Measurements from ENCODE around the gene CHTF8. TPM values are rescaled to one million over a fixed set of nuclear protein-coding genes. Genes with fewer than 3 reads are reported as not detected.
A peak's percentile ranks its signal among the peaks of the same experiment; 100 is the strongest.

The CHTF8 gene
- polyA plus RNA-seq, 1 donor from 2014 or later = 184 TPM

DNA sequence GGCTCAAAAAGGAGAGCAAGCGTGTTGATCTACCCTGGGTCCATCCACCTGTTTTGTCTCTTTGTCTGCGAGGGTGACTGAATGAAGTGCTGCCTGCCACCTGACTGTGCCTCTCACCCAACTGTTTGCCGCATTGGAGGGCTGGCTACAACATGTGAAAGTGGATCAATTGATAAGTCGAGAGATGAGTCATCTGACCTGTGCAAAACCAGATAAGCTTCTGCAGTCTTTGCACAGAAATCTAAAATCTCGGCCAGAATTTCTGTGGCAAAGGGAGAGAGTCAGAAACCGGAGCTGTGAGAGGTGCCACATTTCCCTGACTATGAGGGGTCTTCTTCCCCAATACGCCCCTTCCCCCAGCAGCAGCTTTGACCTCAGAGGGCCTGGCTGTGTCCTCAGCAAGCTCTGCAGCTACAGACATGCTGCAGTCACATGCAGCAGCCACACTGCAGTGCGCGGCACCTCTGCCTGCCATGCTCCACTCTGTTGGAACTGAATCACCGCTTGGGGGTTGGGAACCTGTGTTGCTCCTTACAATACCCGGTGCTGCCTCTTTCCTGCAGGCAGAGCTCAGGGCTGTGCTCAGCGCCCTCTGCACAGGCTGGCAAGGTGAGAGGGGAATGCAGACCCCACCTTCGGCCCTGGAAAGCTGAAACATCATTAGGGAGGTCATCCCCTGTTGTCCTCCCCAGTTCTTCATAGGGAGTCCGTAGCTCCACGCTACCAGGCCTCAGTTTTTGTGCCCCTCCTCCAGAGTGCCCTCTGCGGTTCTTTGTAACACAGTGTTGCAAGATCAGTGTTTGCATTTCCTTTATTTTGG, 43.1 kb downstream of the CHTF8 start:
- Mint-ChIP-seq H3K27ac (no peak overlapping the region), H3K9me3 (no peaks in the 10 kb centered on the region)

DNA sequence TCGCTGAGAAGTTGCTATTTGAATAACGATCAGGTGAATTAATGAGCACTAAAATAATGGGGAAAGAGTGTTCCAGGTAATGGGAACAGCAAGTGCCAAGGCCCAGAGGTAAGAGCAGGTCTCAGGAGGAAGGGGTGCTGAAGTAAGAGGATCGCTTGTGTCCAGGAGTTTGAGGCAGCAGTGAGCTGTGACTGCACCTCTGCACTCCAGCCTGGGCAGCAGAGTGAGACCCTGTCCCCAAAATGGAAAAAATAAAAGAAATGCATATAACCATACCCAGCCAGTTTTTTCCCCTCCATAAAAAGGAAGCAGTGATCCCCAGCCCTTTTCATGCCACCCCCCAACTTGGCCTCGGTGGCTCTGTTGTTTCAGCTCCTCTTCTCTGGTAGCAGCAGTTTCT, 43.7 kb downstream of the CHTF8 start:
- Mint-ChIP-seq H3K9me3 (no peaks in the 10 kb centered on the region), H3K27ac (no peak overlapping the region), H3K27me3 (no peaks in the 10 kb centered on the region), H3K36me3 (peaks cover 9% of the 10 kb centered on the region), H3K4me1 (peaks cover 0 to 1% (median 0%) of the 10 kb centered on the region in 3 donors), H3K4me3 (peak overlapping the region in 1 of 4 donors; percentile 47)

More for the DNA sequence above, 43.1 kb downstream of the CHTF8 start:
- Mint-ChIP-seq H3K4me1 (peaks cover 0 to 1% (median under 1%) of the 10 kb centered on the region in 3 donors), H3K4me3 (no peak overlapping the region), H3K36me3 (peaks cover 6% of the 10 kb centered on the region), H3K27me3 (no peaks in the 10 kb centered on the region)

DNA sequence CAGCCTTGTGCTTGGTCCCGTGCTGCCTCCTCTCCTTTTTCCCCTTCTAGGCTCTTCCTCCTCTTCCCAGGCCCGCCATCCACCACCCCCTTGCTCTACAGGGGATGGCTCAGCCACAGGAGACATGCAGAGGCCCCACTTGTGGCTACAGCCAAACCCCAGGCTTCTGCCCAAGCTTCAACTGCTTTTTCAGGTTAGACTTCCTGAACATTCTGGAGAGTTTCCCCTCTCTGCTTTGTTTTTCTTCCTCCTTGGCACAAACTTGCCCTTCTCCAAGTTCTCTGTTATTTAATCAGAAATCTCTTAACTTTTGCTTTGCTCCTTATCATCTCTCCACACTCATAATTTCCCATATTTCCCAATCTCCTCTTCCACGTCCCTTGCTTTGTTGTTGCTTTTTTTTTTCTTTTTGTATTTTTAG, 45.2 kb downstream of the CHTF8 start:
- Mint-ChIP-seq H3K27ac (no peak overlapping the region), H3K9me3 (no peaks in the 10 kb centered on the region), H3K27me3 (no peaks in the 10 kb centered on the region), H3K4me3 (no peak overlapping the region), H3K4me1 (peaks cover 0 to 1% (median 0%) of the 10 kb centered on the region in 3 donors), H3K36me3 (peaks cover 12% of the 10 kb centered on the region)

DNA sequence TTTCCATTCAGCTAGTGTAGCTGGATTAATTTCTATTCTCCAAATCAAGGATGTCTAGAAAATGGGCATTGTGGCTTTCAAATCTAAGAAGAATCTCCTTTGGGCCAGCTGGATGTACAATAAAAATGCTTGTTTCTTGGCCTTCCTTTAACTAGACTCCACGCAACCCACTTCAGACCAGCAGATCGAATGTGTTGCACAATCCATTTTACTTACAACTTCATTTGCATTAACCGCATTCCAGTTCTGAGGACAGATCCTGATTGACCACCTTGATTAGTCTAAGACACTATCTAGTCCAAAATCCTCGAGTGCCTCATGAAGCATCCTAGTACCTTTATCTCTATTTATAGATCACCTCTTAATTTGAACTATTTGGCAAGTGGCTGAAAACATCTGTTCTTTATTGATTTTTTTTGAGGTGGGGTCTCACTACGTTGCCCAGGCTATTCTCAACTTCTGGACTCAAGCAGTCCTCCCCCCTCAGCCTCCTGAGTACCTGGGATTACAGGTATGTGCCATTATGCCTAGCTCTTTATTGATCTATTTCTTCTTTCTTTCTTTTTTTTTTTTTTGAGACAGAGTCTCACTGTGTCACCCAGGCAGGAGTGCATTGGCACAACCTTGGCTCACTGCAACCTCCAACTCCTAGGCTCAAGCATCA, 47.2 kb downstream of the CHTF8 start:
- H3K27me3 Mint-ChIP-seq = no peaks in the 10 kb centered on the region
- no peak overlapping the region for H3K4me3 Mint-ChIP-seq
- no peak overlapping the region for H3K27ac Mint-ChIP-seq
- H3K9me3 Mint-ChIP-seq = no peaks in the 10 kb centered on the region
- peaks cover 0 to 1% (median 0%) of the 10 kb centered on the region in 3 donors for H3K4me1 Mint-ChIP-seq
- peaks cover 12% of the 10 kb centered on the region for H3K36me3 Mint-ChIP-seq

DNA sequence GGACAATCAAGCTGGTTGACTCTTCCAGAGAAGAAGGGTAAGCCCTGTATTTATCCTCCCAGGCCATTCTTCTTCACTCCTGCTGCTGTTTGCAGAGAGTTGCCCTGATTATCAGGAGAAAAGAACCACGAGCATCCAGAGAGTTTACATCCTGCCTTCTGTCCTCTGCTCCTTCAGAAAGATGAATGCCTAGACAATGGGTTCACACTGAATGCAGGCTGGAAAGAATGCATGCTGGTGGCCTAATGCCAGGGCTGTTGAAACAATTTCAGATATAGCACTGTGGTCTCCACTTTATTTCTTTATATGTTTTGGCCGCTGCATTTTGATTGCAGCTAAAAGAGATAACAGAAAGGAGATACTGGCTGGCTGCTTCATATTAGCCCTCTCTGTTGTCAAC, 48.1 kb downstream of the CHTF8 start:
- Mint-ChIP-seq H3K4me3 (no peak overlapping the region), H3K9me3 (no peaks in the 10 kb centered on the region), H3K4me1 (peaks cover 0 to 1% (median 0%) of the 10 kb centered on the region in 3 donors), H3K27me3 (no peaks in the 10 kb centered on the region), H3K27ac (no peak overlapping the region), H3K36me3 (peaks cover 12% of the 10 kb centered on the region)

DNA sequence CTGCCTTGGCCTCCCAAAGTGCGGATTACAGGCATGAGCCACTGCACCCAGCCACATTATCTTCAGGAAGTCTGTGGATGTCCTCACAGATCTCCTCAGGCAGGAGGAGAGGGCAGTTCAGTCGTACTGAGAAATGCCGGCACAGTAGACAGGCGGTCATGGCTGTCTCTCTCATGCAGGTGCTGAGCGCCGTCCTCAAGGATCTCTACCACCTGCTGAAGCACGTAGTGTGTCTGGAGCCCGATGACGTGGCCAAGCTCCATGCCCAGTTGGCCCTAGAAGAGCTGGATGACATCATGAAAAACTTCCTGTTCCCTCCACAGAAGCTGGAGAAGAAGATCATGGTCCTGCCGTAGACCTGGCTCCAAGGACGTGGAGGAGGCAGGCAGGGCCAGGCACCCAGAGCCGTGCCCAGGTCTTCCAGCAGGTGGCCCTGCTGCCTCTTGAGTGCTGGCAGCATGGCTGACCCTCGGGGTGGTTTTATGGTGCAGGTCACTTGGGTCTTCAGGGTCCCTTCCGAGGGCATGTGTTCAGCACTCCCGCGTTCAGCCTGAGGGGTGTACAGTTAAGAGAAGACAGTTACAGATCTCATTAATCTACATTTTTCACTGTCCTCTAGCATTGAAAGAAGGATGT, 49.0 kb downstream of the CHTF8 start:
- no peak overlapping the region for H3K4me3 Mint-ChIP-seq
- H3K4me1 Mint-ChIP-seq = no peaks in the 10 kb centered on the region
- no peaks in the 10 kb centered on the region for H3K27me3 Mint-ChIP-seq
- no peak overlapping the region for H3K27ac Mint-ChIP-seq
- H3K36me3 Mint-ChIP-seq = peaks cover 12% of the 10 kb centered on the region
- H3K9me3 Mint-ChIP-seq = no peaks in the 10 kb centered on the region

DNA sequence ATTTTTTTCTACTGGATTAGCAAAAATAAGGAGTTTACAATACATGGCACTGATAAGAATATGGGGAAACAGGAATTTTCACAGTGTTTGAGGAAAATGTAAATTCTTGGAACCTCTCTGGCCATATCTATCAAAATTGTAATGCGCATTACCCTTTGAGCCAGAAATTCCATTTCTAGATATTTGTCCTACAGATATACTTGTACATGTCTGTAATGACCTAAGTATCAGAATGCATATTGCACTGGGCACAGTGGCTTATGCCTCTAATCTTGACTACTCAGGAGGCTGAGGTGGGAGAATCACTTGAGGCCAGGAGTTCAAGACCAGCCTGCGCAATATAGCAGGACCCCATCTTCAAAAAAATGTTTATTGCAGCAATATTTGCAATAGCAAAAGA, 52.7 kb downstream of the CHTF8 start:
- no peaks in the 10 kb centered on the region for H3K27me3 Mint-ChIP-seq
- no peak overlapping the region for H3K4me3 Mint-ChIP-seq
- H3K27ac Mint-ChIP-seq = no peak overlapping the region

DNA sequence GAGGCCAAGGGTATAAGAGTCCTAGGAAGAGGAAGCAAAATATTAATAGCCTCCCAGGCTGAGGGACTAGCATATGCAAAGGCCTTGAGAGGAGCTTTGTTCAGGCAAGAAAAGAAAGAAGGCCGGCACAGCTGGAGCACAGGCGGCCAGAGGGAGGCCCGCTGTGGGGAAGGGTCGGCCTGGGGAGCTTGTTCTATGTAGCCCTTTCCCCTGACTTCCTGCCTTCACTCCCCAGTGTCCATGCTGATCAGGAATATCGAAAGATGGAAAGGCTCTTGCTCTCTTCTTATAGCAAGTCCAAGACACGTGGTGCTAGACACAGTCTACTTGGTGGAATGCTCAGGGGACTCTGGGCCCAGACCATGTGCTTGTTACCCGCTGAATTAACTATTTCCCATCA, 54.3 kb downstream of the CHTF8 start:
- H3K4me3 Mint-ChIP-seq = no peak overlapping the region
- no peak overlapping the region for H3K27ac Mint-ChIP-seq
- no peaks in the 10 kb centered on the region for H3K36me3 Mint-ChIP-seq
- no peaks in the 10 kb centered on the region for H3K4me1 Mint-ChIP-seq
- H3K27me3 Mint-ChIP-seq = no peaks in the 10 kb centered on the region
- H3K9me3 Mint-ChIP-seq = no peaks in the 10 kb centered on the region

More for the DNA sequence above, 52.7 kb downstream of the CHTF8 start:
- Mint-ChIP-seq H3K36me3 (peaks cover 6% of the 10 kb centered on the region), H3K9me3 (no peaks in the 10 kb centered on the region), H3K4me1 (no peaks in the 10 kb centered on the region)

DNA sequence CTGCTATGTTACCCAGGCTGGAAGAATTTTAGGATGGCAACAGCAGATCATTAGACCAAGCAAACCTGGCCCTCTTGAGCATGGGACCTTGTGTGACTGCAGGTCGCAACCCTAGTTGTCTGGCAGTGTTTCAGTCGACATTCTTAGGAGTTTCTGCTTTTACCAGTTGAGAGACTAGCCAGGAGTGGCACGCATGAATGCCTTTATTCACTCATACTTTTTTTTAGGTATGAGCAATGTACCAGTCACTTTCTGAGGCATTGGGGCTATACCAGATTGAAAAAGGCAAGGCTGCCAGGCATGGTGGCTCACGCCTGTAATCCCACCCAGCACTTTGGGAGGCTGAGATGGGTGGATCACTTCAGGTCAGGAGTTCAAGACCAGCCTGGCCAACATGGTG, 55.1 kb downstream of the CHTF8 start:
- Mint-ChIP-seq H3K9me3 (no peaks in the 10 kb centered on the region), H3K27ac (no peak overlapping the region), H3K4me1 (no peaks in the 10 kb centered on the region), H3K4me3 (no peak overlapping the region), H3K27me3 (no peaks in the 10 kb centered on the region), H3K36me3 (no peaks in the 10 kb centered on the region)

DNA sequence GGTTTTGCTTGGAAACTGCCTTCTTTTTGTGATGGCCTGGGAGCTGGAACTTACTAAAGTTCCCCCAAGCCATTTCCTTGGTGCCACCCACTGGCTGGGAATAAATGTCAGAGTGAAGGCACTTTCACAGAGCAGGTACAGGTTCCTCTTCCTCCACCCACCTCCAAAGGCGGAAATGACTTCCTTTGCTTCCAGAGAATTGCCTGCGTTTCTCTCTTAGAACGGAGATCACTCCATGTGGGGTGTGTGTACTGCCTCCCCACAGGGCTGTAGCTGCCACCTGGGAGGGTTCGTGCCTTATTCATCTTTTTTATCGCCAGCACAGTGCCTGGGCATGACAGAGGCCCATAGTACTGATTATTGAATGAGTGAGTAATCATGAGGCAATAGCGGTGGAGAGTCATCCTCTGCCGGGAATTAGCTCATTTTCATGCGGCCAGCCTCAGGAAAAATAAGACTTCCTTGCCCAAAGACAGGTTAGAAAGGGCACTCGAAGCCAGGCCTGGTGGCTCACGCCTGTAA, 59.1 kb downstream of the CHTF8 start:
- Mint-ChIP-seq H3K4me1 (no peaks in the 10 kb centered on the region), H3K4me3 (no peak overlapping the region), H3K36me3 (peaks cover 3% of the 10 kb centered on the region), H3K9me3 (no peaks in the 10 kb centered on the region), H3K27ac (no peak overlapping the region), H3K27me3 (no peaks in the 10 kb centered on the region)

DNA sequence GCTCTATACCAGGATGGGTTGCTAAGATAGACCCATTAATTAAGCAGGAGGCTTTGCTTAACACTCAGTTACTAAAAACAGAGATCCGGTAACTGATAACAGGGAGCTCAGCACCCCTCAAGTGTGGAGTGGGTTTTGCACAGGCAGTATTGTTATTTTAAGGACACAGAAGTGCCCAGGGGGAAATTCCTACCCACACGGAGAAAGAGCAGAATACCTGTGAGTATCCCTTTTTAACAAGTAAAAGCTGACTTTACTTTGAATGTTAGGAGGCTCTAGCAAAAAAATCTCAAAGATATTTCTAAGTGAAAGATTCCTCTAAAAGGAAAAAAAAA, 59.8 kb downstream of the CHTF8 start:
- no peak overlapping the region for H3K27ac Mint-ChIP-seq
- H3K27me3 Mint-ChIP-seq = no peaks in the 10 kb centered on the region
- H3K4me1 Mint-ChIP-seq = no peaks in the 10 kb centered on the region
- H3K9me3 Mint-ChIP-seq = no peaks in the 10 kb centered on the region
- no peak overlapping the region for H3K4me3 Mint-ChIP-seq
- peaks cover 6% of the 10 kb centered on the region for H3K36me3 Mint-ChIP-seq

DNA sequence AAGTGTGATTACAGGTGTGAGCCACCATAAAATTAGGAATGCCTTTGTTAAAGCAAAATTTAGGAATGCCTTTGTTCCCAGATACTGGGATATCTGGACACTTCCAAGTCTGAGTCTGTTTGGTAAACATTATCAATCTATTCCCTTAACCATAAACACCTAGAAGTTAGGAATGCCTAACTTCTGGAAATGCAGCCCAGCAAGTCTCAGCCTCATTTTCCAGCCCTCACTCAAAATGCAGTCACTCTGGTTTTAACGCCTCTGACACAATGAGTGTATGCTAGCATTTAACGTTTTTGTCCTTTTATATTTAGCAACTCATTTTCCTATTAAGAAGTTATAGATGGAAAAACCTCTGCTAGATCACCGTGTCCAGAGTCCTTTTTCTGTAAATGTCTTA, 61.4 kb downstream of the CHTF8 start:
- H3K4me1 Mint-ChIP-seq = no peaks in the 10 kb centered on the region
- H3K27ac Mint-ChIP-seq = no peak overlapping the region
- no peaks in the 10 kb centered on the region for H3K27me3 Mint-ChIP-seq
- peaks cover 7% of the 10 kb centered on the region for H3K36me3 Mint-ChIP-seq
- H3K4me3 Mint-ChIP-seq = no peak overlapping the region
- H3K9me3 Mint-ChIP-seq = no peaks in the 10 kb centered on the region

DNA sequence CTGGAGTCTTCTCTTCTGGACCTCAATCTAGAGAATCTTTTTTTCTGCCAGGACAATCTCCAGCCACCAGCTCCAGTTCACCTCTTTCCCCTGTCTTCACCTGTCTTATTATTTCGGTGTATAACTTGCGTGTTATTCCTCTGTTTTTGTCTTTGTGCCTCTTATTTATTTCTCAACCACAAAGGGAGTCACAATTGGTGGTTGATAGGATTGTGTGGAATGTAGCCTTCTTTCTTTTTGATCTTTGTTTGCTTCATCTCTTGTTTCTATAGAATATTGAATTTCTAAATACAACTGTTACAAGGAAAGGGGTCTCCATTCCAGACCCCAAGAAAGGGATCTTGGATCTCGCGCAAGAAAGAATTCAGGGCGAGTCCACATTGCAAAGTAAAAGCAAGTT, 62.9 kb downstream of the CHTF8 start:
- H3K27ac Mint-ChIP-seq = peak overlapping the region in 2 of 3 donors; percentile 7 to 13
- no peaks in the 10 kb centered on the region for H3K27me3 Mint-ChIP-seq
- peaks cover 9% of the 10 kb centered on the region for H3K36me3 Mint-ChIP-seq
- no peak overlapping the region for H3K4me3 Mint-ChIP-seq
- H3K9me3 Mint-ChIP-seq = no peaks in the 10 kb centered on the region
- H3K4me1 Mint-ChIP-seq = no peaks in the 10 kb centered on the region

All from IgD-negative memory B cell (primary cell).